Breast epithelium (tissue), 4 donors: ENCODE data around the gene RAI1. TPM values are rescaled to one million over a fixed set of nuclear protein-coding genes. Genes with fewer than 3 reads are reported as not detected.

Experiments
- DNase-seq, 2 donors: peaks; one replicate each; pipeline ENCODE4 v3.0.0-alpha.2; 2019; ENCODE audit warnings: low spot score in 2 of 2
- H3K27ac ChIP-seq, 2 donors: fragments of 200-600 bp; sonication (generic) in 1 of 2; one replicate each; pipeline ENCODE4 v1.5.1; 2016 to 2019; ENCODE audit warnings: mild to moderate bottlenecking in 1 of 2
- H3K27me3 ChIP-seq, 2 donors: fragments of 200-600 bp; sonication (generic) in 1 of 2; one replicate each; pipeline versions ENCODE4 v1.5.1 to v1.6.0; 2017 to 2019; ENCODE audit warnings: control low read depth in 1 of 2, mild to moderate bottlenecking in 1 of 2
- H3K36me3 ChIP-seq: fragments of 200-600 bp; one replicate; pipeline ENCODE4 v1.5.1; 2019
- H3K4me1 ChIP-seq, 2 donors: fragments of 200-600 bp; sonication (generic); one replicate each; pipeline ENCODE4 v1.5.1; 2016 to 2019; ENCODE audit warnings: control low read depth in 1 of 2
- H3K4me3 ChIP-seq, 3 donors: fragments of 200-600 bp; sonication (generic); 1 replicate in 2 of 3; 2 replicates in 1 of 3; pipeline ENCODE4 v1.5.1; 2016 to 2019; ENCODE audit warnings: mild to moderate bottlenecking in 3 of 3, moderate library complexity in 2 of 3
- H3K9me3 ChIP-seq, 2 donors: fragments of 200-600 bp; sonication (generic) in 1 of 2; one replicate each; pipeline ENCODE4 v1.5.1; 2016 to 2019; ENCODE audit warnings: control low read depth in 1 of 2
- CTCF ChIP-seq, 3 donors: fragments of 450-650 bp; IDR thresholded peaks; one replicate each; pipeline ENCODE4 v1.5.1; 2016 to 2017; ENCODE audit warnings: antibody characterized with exemption in 3 of 3, mild to moderate bottlenecking in 3 of 3, moderate library complexity in 3 of 3
- POLR2A ChIP-seq: fragments of 450-650 bp; IDR thresholded peaks from one replicate; pipeline ENCODE4 v1.6.1; 2016; ENCODE audit warnings: antibody characterized with exemption, mild to moderate bottlenecking, moderate library complexity
- POLR2AphosphoS5 ChIP-seq, 3 donors: sonication (generic); formaldehyde crosslinking; IDR thresholded peaks; one replicate each; pipeline ENCODE4 v1.6.1; 2017; ENCODE audit warnings: antibody characterized with exemption in 3 of 3
- intact Hi-C: fragments of 100-400 bp; cut with DNase I; formaldehyde crosslinking; loops from one replicate; pipeline ENCODE4 v1.15.1; 2023; ENCODE audit warnings: low total_unique reads
- total RNA-seq, 3 donors: library from RNA; depleted of rRNA; stranded (reverse); fragments of >200 nt; gene quantifications; one replicate each; pipeline ENCODE4 v1.1.0, GENCODE V29; 2016

The RAI1 gene
- total RNA-seq, 3 donors from 2014 or later: 5.6 to 25.6 (median 20.6) TPM

- no peaks in the 10 kb centered on the region for H3K9me3 ChIP-seq
- no peak overlapping the region for H3K27ac ChIP-seq
- no peak for DNase-seq
- intact Hi-C loops: no loop called here
- no peaks in the 10 kb centered on the region for H3K36me3 ChIP-seq
- no peaks in the 10 kb centered on the region for H3K27me3 ChIP-seq
- H3K4me1 ChIP-seq: no peaks in the 10 kb centered on the region
- TF ChIP-seq CTCF (IDR thresholded peaks at IDR 0.05) (no peak), POLR2A (no peak), POLR2AphosphoS5 (IDR thresholded peaks at IDR 0.05) (no peak)
- H3K4me3 ChIP-seq: no peak overlapping the region
These were observed 109.6 kb downstream of the RAI1 start for GRCh38 chr17:17790637-17791464.

GRCh38 chr17:17792037-17792550 is 110.8 kb downstream of the RAI1 start:
- TF ChIP-seq CTCF (IDR thresholded peaks at IDR 0.05) (no peak), POLR2AphosphoS5 (IDR thresholded peaks at IDR 0.05) (no peak)
- H3K4me1 ChIP-seq: no peaks in the 10 kb centered on the region
- H3K27ac ChIP-seq: peak overlapping the region in 1 of 2 donors; percentile 20
- H3K9me3 ChIP-seq: no peaks in the 10 kb centered on the region
- no peaks in the 10 kb centered on the region for H3K36me3 ChIP-seq
- no peak overlapping the region for H3K4me3 ChIP-seq
- intact Hi-C loops: no loop called here
- no peaks in the 10 kb centered on the region for H3K27me3 ChIP-seq
- no peak for DNase-seq

DNA sequence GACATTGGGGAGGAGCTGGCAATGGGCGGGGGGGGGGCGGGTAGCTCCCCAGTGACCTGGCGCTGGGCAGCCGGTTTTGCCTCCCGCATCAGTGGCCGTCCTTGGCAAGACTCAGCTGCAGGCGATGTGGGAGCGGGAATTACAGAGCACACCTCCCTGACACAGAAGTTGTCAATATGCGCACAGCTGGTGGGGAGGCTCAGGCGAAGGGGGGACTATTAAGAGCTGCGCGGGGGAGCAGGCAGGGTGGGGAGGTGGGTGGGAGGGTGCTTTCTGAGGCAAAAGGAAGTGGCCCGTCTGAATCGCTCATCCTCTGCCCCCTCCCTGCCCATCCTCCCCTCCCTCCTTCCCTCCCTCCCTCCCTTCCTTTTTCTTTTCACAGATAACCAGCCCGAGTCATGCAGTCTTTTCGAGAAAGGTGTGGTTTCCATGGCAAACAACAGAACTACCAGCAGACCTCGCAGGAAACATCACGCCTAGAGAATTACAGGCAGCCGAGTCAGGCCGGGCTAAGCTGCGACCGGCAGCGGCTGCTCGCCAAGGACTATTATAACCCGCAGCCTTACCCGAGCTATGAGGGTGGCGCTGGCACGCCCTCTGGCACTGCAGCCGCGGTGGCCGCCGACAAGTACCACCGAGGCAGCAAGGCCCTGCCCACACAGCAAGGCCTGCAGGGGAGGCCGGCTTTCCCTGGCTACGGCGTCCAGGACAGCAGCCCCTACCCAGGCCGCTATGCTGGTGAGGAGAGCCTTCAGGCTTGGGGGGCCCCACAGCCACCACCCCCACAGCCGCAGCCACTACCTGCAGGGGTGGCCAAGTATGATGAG is 111.5 kb downstream of the RAI1 start:
- TF ChIP-seq CTCF (IDR thresholded peaks at IDR 0.05) (no peak), POLR2A (no peak), POLR2AphosphoS5 (IDR thresholded peaks at IDR 0.05) (no peak)
- DNase-seq: no peak
- no peaks in the 10 kb centered on the region for H3K9me3 ChIP-seq
- H3K27ac ChIP-seq: peak overlapping the region in 1 of 2 donors; percentile 20
- intact Hi-C loops: no loop called here
- H3K27me3 ChIP-seq: no peaks in the 10 kb centered on the region
- H3K36me3 ChIP-seq: no peaks in the 10 kb centered on the region
- H3K4me3 ChIP-seq: no peak overlapping the region
- H3K4me1 ChIP-seq: no peaks in the 10 kb centered on the region

DNA sequence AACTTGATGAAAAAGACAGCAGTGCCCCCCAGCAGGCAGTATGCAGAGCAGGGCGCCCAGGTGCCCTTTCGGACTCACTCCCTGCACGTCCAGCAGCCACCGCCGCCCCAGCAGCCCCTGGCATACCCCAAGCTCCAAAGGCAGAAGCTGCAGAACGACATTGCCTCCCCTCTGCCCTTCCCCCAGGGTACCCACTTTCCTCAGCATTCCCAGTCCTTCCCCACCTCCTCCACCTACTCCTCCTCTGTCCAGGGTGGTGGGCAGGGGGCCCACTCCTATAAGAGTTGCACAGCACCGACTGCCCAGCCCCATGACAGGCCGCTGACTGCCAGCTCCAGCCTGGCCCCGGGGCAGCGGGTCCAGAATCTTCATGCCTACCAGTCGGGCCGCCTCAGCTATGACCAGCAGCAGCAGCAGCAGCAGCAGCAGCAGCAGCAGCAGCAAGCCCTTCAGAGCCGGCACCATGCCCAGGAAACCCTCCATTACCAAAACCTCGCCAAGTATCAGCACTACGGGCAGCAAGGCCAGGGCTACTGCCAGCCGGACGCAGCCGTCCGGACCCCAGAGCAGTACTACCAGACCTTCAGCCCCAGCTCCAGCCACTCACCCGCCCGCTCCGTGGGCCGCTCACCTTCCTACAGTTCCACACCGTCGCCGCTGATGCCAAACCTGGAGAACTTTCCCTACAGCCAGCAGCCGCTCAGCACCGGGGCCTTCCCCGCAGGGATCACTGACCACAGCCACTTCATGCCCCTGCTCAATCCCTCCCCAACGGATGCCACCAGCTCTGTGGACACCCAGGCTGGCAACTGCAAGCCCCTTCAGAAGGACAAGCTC is 112.3 kb downstream of the RAI1 start:
- Histone ChIP-seq H3K27me3 (no peaks in the 10 kb centered on the region), H3K4me3 (no peak overlapping the region), H3K27ac (no peak overlapping the region), H3K9me3 (no peaks in the 10 kb centered on the region), H3K36me3 (no peaks in the 10 kb centered on the region), H3K4me1 (no peaks in the 10 kb centered on the region)
- no peak for DNase-seq
- TF ChIP-seq POLR2AphosphoS5 (IDR thresholded peaks at IDR 0.05) (no peak), POLR2A (no peak)
- intact Hi-C loops: no loop called here

- TF ChIP-seq POLR2AphosphoS5 (IDR thresholded peaks at IDR 0.05) (no peak), POLR2A (no peak), CTCF (IDR thresholded peaks at IDR 0.05) (no peak)
- H3K27me3 ChIP-seq: no peaks in the 10 kb centered on the region
- H3K9me3 ChIP-seq: no peaks in the 10 kb centered on the region
- H3K4me1 ChIP-seq: no peaks in the 10 kb centered on the region
- DNase-seq: no peak
- intact Hi-C loops: no loop called here
- no peak overlapping the region for H3K4me3 ChIP-seq
- H3K27ac ChIP-seq: no peak overlapping the region
- no peaks in the 10 kb centered on the region for H3K36me3 ChIP-seq
These were observed 113.1 kb downstream of the RAI1 start for GRCh38 chr17:17794382-17794781.
